Tibial nerve (tissue), 3 donors: ENCODE results near the gene EXOC6B.

Experiments used
- POLR2A ChIP-seq, 2 donors: fragments of 450-650 bp; IDR thresholded peaks; one replicate each; pipeline ENCODE4 v1.6.1; 2017; ENCODE audit warnings: antibody characterized with exemption in 2 of 2, mild to moderate bottlenecking in 2 of 2, moderate library complexity in 2 of 2
- TF ChIP-seq, protein P1 (sequence below), 5 experiments: fragments of 200-600 bp in 3 of 5; fragments of 450-650 bp in 2 of 5; sonication (generic) in 3 of 5; IDR thresholded peaks; one replicate each; pipeline ENCODE4 v1.5.1; 2016 to 2019; ENCODE audit warnings: antibody characterized with exemption in 5 of 5, mild to moderate bottlenecking in 3 of 5, moderate library complexity in 2 of 5

DNA sequence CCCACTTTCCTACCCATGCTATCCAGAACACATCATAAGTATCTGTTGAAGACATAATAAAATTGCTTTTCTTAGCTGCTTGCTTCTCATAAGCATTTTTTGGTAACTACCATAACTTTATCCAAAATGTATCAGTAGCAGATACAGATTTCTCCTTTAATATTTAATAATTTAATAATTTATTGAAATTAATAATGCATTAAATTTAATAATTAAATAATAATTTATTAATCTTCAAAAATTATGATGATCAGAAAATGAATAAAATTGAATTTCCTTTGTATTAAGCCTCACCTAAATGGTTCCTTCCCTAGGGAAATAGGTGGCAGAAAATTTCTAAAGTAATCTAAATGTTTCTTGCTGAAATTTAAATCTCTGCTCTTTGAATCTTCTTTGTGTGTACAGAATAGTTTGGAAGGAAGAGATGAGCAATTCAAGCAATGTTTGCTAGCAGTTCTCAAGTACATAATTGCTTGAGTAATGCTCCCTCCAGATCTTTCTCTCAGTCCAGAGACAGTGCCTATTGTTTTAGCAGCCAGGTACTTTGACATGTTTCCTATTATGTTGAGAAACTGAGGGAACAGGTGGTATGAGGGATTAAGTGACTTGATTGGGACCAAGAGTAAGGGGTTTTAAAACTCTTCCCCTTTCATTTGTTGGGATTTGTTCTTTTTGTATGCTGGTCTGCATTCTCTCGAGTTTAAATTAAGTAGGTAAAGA, 555.1 kb downstream of the EXOC6B start:
- TF ChIP-seq POLR2A (IDR thresholded peaks at IDR 0.05): no peak
- TF ChIP-seq, protein P1, sequence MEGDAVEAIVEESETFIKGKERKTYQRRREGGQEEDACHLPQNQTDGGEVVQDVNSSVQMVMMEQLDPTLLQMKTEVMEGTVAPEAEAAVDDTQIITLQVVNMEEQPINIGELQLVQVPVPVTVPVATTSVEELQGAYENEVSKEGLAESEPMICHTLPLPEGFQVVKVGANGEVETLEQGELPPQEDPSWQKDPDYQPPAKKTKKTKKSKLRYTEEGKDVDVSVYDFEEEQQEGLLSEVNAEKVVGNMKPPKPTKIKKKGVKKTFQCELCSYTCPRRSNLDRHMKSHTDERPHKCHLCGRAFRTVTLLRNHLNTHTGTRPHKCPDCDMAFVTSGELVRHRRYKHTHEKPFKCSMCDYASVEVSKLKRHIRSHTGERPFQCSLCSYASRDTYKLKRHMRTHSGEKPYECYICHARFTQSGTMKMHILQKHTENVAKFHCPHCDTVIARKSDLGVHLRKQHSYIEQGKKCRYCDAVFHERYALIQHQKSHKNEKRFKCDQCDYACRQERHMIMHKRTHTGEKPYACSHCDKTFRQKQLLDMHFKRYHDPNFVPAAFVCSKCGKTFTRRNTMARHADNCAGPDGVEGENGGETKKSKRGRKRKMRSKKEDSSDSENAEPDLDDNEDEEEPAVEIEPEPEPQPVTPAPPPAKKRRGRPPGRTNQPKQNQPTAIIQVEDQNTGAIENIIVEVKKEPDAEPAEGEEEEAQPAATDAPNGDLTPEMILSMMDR (IDR thresholded peaks at IDR 0.05): no peak
